CD4-positive, alpha-beta memory T cell (primary cell): ENCODE results near the gene RABGAP1. TPM values are rescaled to one million over a fixed set of nuclear protein-coding genes. Genes with fewer than 3 reads are reported as not detected.

Source experiments
- CTCF ChIA-PET: fragments of 350-600 bp; sonication (Branson Sonifier 250); formaldehyde crosslinking; loops from one replicate; lab custom pipeline; 2021; ENCODE audit warnings: inconsistent platforms; ENCODE audit not compliant: partially characterized antibody; lab: Charles Lee
- POLR2A ChIA-PET: fragments of 350-600 bp; sonication (Branson Sonifier 250); formaldehyde crosslinking; loops from one replicate; lab custom pipeline; 2021; ENCODE audit not compliant: partially characterized antibody; lab: Charles Lee
- DNase-seq, 5 donors: peaks; one replicate each; pipeline versions ENCODE4 v3.0.0 to v3.0.0-alpha.2; 2020 to 2022; ENCODE audit warnings: mixed read lengths in 1 of 5
- H3K27ac ChIP-seq: one replicate; pipeline ENCODE4 v1.7.0; 2013; ENCODE audit warnings: low read depth, low read length
- H3K27me3 ChIP-seq: 2 replicates; pipeline ENCODE4 v1.7.0; 2013; ENCODE audit warnings: mild to moderate bottlenecking, low read length, moderate library complexity; ENCODE audit not compliant: insufficient read depth
- H3K36me3 ChIP-seq: 2 replicates; pipeline ENCODE4 v1.7.0; 2013; ENCODE audit warnings: mild to moderate bottlenecking, low read length, moderate library complexity; ENCODE audit not compliant: insufficient read depth
- H3K4me1 ChIP-seq: 2 replicates; pipeline ENCODE4 v1.7.0; 2013; ENCODE audit warnings: mild to moderate bottlenecking, low read length, moderate library complexity; ENCODE audit not compliant: insufficient read depth
- H3K4me3 ChIP-seq, 2 donors: one replicate each; pipeline ENCODE4 v1.7.0; 2013; ENCODE audit warnings: low read length in 2 of 2, mild to moderate bottlenecking in 1 of 2
- H3K9me3 ChIP-seq, 2 donors: one replicate each; pipeline ENCODE4 v1.7.0; 2013; ENCODE audit warnings: low read length in 2 of 2, control low read depth in 1 of 2; ENCODE audit not compliant: control insufficient read depth in 1 of 2
- H3K27ac Mint-ChIP-seq, 7 donors: one replicate each; pipeline ENCODE4 v1.8.0; 2020 to 2021; ENCODE audit warnings: mixed read lengths in 7 of 7, mild to moderate bottlenecking in 6 of 7, inconsistent platforms in 3 of 7, moderate library complexity in 3 of 7
- H3K27me3 Mint-ChIP-seq, 2 donors: one replicate each; pipeline ENCODE4 v1.8.0; 2020 to 2021; ENCODE audit warnings: mixed read lengths in 2 of 2
- H3K36me3 Mint-ChIP-seq, 2 donors: one replicate each; pipeline ENCODE4 v1.8.0; 2020 to 2021; ENCODE audit warnings: mixed read lengths in 2 of 2, inconsistent platforms in 1 of 2, mild to moderate bottlenecking in 1 of 2
- H3K4me1 Mint-ChIP-seq, 4 donors: one replicate each; pipeline ENCODE4 v1.8.0; 2020 to 2021; ENCODE audit warnings: mixed read lengths in 4 of 4, mild to moderate bottlenecking in 1 of 4
- H3K4me3 Mint-ChIP-seq, 8 donors: one replicate each; pipeline ENCODE4 v1.8.0; 2020 to 2021; ENCODE audit warnings: mixed read lengths in 8 of 8, mild to moderate bottlenecking in 7 of 8, moderate library complexity in 6 of 8, inconsistent platforms in 3 of 8
- H3K9me3 Mint-ChIP-seq, 8 donors: one replicate each; pipeline ENCODE4 v1.8.0; 2020 to 2021; ENCODE audit warnings: mixed read lengths in 8 of 8, mild to moderate bottlenecking in 5 of 8, inconsistent platforms in 3 of 8, moderate library complexity in 1 of 8
- intact Hi-C: fragments of 100-400 bp; cut with micrococcal nuclease; formaldehyde crosslinking; loops from one replicate; pipeline ENCODE4 v1.15.1; 2023
- polyA plus RNA-seq, 2 donors: library from polyadenylated mRNA; unstranded; fragments of 300-500 nt; fragmentation: Illumina TruSeq; gene quantifications; one replicate each; pipeline ENCODE4 v1.2.3, GENCODE V29; 2021
- total RNA-seq, 2 experiments: library from RNA; stranded (reverse); gene quantifications; one replicate each; pipeline ENCODE4 v1.2.3, GENCODE V29; 2021

Gene RABGAP1
- total and polyA plus RNA-seq, 4 experiments from 2014 or later = 21.6 to 43.6 (median 33.7) TPM

GRCh38 chr9:123087359-123087888 lies 146.6 kb downstream of the RABGAP1 start:
- ChIA-PET POLR2A (no interaction called here), CTCF (no interaction called here)
- intact Hi-C loops = no loop called here
- Mint-ChIP-seq H3K27ac (peak overlapping the region in 2 of 7 donors; percentile 12 to 53), H3K36me3 (peaks cover 35 to 74% of the 10 kb centered on the region in 2 donors), H3K27me3 (no peaks in the 10 kb centered on the region), H3K4me1 (no peaks in the 10 kb centered on the region), H3K4me3 (no peak overlapping the region), H3K9me3 (peaks cover 0 to 2% (median 0%) of the 10 kb centered on the region in 8 donors)
- no peak overlapping the region for H3K27ac ChIP-seq
- no peaks in the 10 kb centered on the region for H3K9me3 ChIP-seq
- DNase-seq = no peak
- H3K36me3 ChIP-seq = peaks cover 18% of the 10 kb centered on the region
- H3K27me3 ChIP-seq = no peaks in the 10 kb centered on the region
- no peak overlapping the region for H3K4me3 ChIP-seq
- no peaks in the 10 kb centered on the region for H3K4me1 ChIP-seq

GRCh38 chr9:123089040-123089439 lies 148.2 kb downstream of the RABGAP1 start:
- ChIA-PET POLR2A (no interaction called here), CTCF (no interaction called here)
- intact Hi-C loops = no loop called here
- Histone ChIP-seq H3K4me1 (no peaks in the 10 kb centered on the region), H3K27me3 (no peaks in the 10 kb centered on the region), H3K9me3 (no peaks in the 10 kb centered on the region), H3K4me3 (no peak overlapping the region), H3K27ac (no peak overlapping the region), H3K36me3 (peaks cover 26% of the 10 kb centered on the region)
- peak overlapping the region in 6 of 7 donors; percentile 8 to 61 (median 20) for H3K27ac Mint-ChIP-seq
- H3K9me3 Mint-ChIP-seq = peaks cover 0 to 2% (median 0%) of the 10 kb centered on the region in 8 donors
- peaks cover 46 to 83% of the 10 kb centered on the region in 2 donors for H3K36me3 Mint-ChIP-seq
- H3K27me3 Mint-ChIP-seq = no peaks in the 10 kb centered on the region
- H3K4me3 Mint-ChIP-seq = no peak overlapping the region
- H3K4me1 Mint-ChIP-seq = no peaks in the 10 kb centered on the region
- DNase-seq = no peak

GRCh38 chr9:123089790-123090189 lies 149.0 kb downstream of the RABGAP1 start:
- DNase-seq = no peak
- Mint-ChIP-seq H3K9me3 (peaks cover 0 to 2% (median 0%) of the 10 kb centered on the region in 8 donors), H3K4me1 (no peaks in the 10 kb centered on the region), H3K27ac (peak overlapping the region in 1 of 7 donors; percentile 9), H3K4me3 (no peak overlapping the region), H3K36me3 (peaks cover 39 to 78% of the 10 kb centered on the region in 2 donors), H3K27me3 (no peaks in the 10 kb centered on the region)
- Histone ChIP-seq H3K4me3 (no peak overlapping the region), H3K4me1 (no peaks in the 10 kb centered on the region), H3K36me3 (peaks cover 26% of the 10 kb centered on the region), H3K9me3 (no peaks in the 10 kb centered on the region), H3K27ac (no peak overlapping the region), H3K27me3 (no peaks in the 10 kb centered on the region)
- CTCF ChIA-PET = interaction anchor here (2.4 kb wide), 1 partner anchor 260 kb away, joined by 13 read pairs; no protein-coding TSS in a partner anchor
- intact Hi-C loops = no loop called here
- POLR2A ChIA-PET = no interaction called here

GRCh38 chr9:123090198-123090896 lies 149.5 kb downstream of the RABGAP1 start:
- intact Hi-C loops = no loop called here
- Mint-ChIP-seq H3K4me1 (no peaks in the 10 kb centered on the region), H3K9me3 (peaks cover 0 to 2% (median 0%) of the 10 kb centered on the region in 8 donors), H3K27me3 (no peaks in the 10 kb centered on the region), H3K36me3 (peaks cover 34 to 75% of the 10 kb centered on the region in 2 donors), H3K4me3 (no peak overlapping the region), H3K27ac (peak overlapping the region in 2 of 7 donors; percentile 9 to 33)
- H3K4me3 ChIP-seq = no peak overlapping the region
- H3K36me3 ChIP-seq = peaks cover 26% of the 10 kb centered on the region
- H3K27ac ChIP-seq = no peak overlapping the region
- CTCF ChIA-PET = interaction anchor here (2.4 kb wide), 1 partner anchor 260 kb away, joined by 13 read pairs; no protein-coding TSS in a partner anchor
- DNase-seq = no peak
- POLR2A ChIA-PET = no interaction called here
- no peaks in the 10 kb centered on the region for H3K4me1 ChIP-seq
- no peaks in the 10 kb centered on the region for H3K9me3 ChIP-seq
- no peaks in the 10 kb centered on the region for H3K27me3 ChIP-seq

GRCh38 chr9:123090956-123091355 lies 150.1 kb downstream of the RABGAP1 start:
- no peak for DNase-seq
- no peaks in the 10 kb centered on the region for H3K4me1 Mint-ChIP-seq
- H3K4me1 ChIP-seq = no peaks in the 10 kb centered on the region
- peaks cover 35 to 77% of the 10 kb centered on the region in 2 donors for H3K36me3 Mint-ChIP-seq
- intact Hi-C loops = no loop called here
- peak overlapping the region in 3 of 7 donors; percentile 22 to 33 (median 25) for H3K27ac Mint-ChIP-seq
- peaks cover 0 to 2% (median 0%) of the 10 kb centered on the region in 8 donors for H3K9me3 Mint-ChIP-seq
- ChIA-PET POLR2A (interaction anchor here (0.9 kb wide), 1 partner anchor 11 kb away, joined by 3 read pairs; no protein-coding TSS in a partner anchor), CTCF (interaction anchor here (0.5 to 2.4 kb wide), 2 partner anchors 259 to 346 kb away, joined by 3 to 13 read pairs; no protein-coding TSS in a partner anchor)
- no peak overlapping the region for H3K27ac ChIP-seq
- peaks cover 26% of the 10 kb centered on the region for H3K36me3 ChIP-seq
- H3K4me3 Mint-ChIP-seq = no peak overlapping the region
- no peaks in the 10 kb centered on the region for H3K27me3 Mint-ChIP-seq
- H3K9me3 ChIP-seq = no peaks in the 10 kb centered on the region
- H3K27me3 ChIP-seq = no peaks in the 10 kb centered on the region
- H3K4me3 ChIP-seq = no peak overlapping the region

- peaks cover 26% of the 10 kb centered on the region for H3K36me3 ChIP-seq
- no peak overlapping the region for H3K27ac ChIP-seq
- H3K4me1 ChIP-seq = no peaks in the 10 kb centered on the region
- H3K4me3 ChIP-seq = no peak overlapping the region
- CTCF ChIA-PET = interaction anchor here (0.5 to 2.6 kb wide), 3 partner anchors 9 to 346 kb away, joined by 3 to 13 read pairs (median 6); no protein-coding TSS in a partner anchor
- intact Hi-C loops = no loop called here
- H3K27me3 Mint-ChIP-seq = no peaks in the 10 kb centered on the region
- no peak overlapping the region for H3K4me3 Mint-ChIP-seq
- no peaks in the 10 kb centered on the region for H3K9me3 ChIP-seq
- no peaks in the 10 kb centered on the region for H3K4me1 Mint-ChIP-seq
- POLR2A ChIA-PET = interaction anchor here (0.9 kb wide), 1 partner anchor 10 kb away, joined by 3 read pairs; no protein-coding TSS in a partner anchor
- no peak for DNase-seq
- peaks cover 34 to 77% of the 10 kb centered on the region in 2 donors for H3K36me3 Mint-ChIP-seq
- H3K27me3 ChIP-seq = no peaks in the 10 kb centered on the region
- peak overlapping the region in 3 of 7 donors; percentile 21 to 81 (median 22) for H3K27ac Mint-ChIP-seq
- H3K9me3 Mint-ChIP-seq = peaks cover 0 to 2% (median 0%) of the 10 kb centered on the region in 8 donors
These were observed 150.6 kb downstream of the RABGAP1 start for GRCh38 chr9:123091459-123091858.

- no peaks in the 10 kb centered on the region for H3K27me3 ChIP-seq
- ChIA-PET POLR2A (no interaction called here), CTCF (interaction anchor here (0.8 to 2.6 kb wide), 3 partner anchors 11 to 262 kb away, joined by 3 to 10 read pairs (median 6); no protein-coding TSS in a partner anchor)
- no peaks in the 10 kb centered on the region for H3K4me1 Mint-ChIP-seq
- no peak for DNase-seq
- peaks cover 37% of the 10 kb centered on the region for H3K36me3 ChIP-seq
- intact Hi-C loops = no loop called here
- no peak overlapping the region for H3K4me3 Mint-ChIP-seq
- no peaks in the 10 kb centered on the region for H3K9me3 ChIP-seq
- peaks cover 49 to 85% of the 10 kb centered on the region in 2 donors for H3K36me3 Mint-ChIP-seq
- H3K27me3 Mint-ChIP-seq = no peaks in the 10 kb centered on the region
- H3K9me3 Mint-ChIP-seq = peaks cover 0 to 2% (median 0%) of the 10 kb centered on the region in 8 donors
- no peak overlapping the region for H3K4me3 ChIP-seq
- H3K27ac ChIP-seq = no peak overlapping the region
- peak overlapping the region in 2 of 7 donors; percentile 61 to 76 for H3K27ac Mint-ChIP-seq
- H3K4me1 ChIP-seq = no peaks in the 10 kb centered on the region
These were observed 152.3 kb downstream of the RABGAP1 start for GRCh38 chr9:123093141-123093540.
